ENCODE measurements around the gene RSPH1. TPM values are rescaled to one million over a fixed set of nuclear protein-coding genes. Genes with fewer than 3 reads are reported as not detected.

The RSPH1 gene
- polyA plus RNA-seq, 1 experiment: not detected

DNA sequence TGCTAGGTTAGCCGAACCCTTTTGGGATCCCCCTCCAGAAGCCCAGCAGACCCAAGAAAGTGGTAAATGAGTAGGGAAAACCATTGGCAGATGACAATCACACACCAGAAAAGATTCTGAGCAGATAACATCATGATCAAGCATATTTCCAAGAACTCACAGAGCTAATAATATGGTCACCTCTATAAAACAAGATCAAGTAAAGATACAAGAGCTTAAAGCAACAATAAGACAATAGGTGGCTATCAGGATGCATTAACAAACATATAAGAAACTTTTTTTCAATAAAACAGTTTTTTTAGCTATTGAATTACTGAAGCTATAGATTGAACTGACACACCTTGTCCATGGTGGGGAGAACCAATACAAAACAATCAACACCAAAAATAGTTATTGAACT is 63.3 kb downstream of the RSPH1 start:
- CTCF ChIA-PET: no interaction called here
- no peak for TF ChIP-seq CTCF (IDR thresholded peaks at IDR 0.05; ENCODE audit: low read depth, low read length)
- Histone ChIP-seq H3K4me3 (ENCODE audit: low read depth, low read length) (no peak overlapping the region), H3K27ac (ENCODE audit: low read depth, low read length) (no peak overlapping the region), H3K27me3 (ENCODE audit: control insufficient read depth, insufficient read depth, low read length) (no peaks in the 10 kb centered on the region), H3K9me3 (ENCODE audit: control insufficient read depth, insufficient read depth, low read length) (peaks cover 19% of the 10 kb centered on the region)
- POLR2A ChIA-PET: no interaction called here
- no peak for DNase-seq (ENCODE audit: low read depth, low spot score)

DNA sequence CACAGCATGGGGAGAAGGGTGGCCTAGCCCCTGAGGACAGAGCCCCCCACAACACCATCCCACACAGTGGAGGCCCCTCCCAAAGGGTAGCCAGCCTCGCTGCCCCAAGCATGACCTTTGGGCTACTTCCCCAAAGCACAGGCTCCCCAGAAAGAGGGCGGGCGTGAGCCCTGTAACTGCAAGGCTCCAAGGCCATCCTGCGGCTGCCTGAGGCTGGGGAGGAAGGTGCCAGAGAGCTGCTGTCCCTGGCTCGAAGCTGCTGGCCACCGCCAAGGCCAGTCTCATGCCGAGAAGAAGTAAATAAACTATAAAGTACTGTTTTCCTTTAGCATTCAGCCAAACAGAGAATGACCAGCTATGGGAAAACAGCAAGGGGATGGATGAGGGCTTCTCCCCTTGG is 64.8 kb downstream of the RSPH1 start:
- no peak for DNase-seq (ENCODE audit: low read depth, low spot score)
- Histone ChIP-seq H3K9me3 (ENCODE audit: control insufficient read depth, insufficient read depth, low read length) (peaks cover 11% of the 10 kb centered on the region), H3K27ac (ENCODE audit: low read depth, low read length) (no peak overlapping the region), H3K27me3 (ENCODE audit: control insufficient read depth, insufficient read depth, low read length) (no peaks in the 10 kb centered on the region), H3K4me3 (ENCODE audit: low read depth, low read length) (no peak overlapping the region)
- CTCF ChIA-PET: no interaction called here
- TF ChIP-seq CTCF (IDR thresholded peaks at IDR 0.05; ENCODE audit: low read depth, low read length): no peak
- POLR2A ChIA-PET: no interaction called here

DNA sequence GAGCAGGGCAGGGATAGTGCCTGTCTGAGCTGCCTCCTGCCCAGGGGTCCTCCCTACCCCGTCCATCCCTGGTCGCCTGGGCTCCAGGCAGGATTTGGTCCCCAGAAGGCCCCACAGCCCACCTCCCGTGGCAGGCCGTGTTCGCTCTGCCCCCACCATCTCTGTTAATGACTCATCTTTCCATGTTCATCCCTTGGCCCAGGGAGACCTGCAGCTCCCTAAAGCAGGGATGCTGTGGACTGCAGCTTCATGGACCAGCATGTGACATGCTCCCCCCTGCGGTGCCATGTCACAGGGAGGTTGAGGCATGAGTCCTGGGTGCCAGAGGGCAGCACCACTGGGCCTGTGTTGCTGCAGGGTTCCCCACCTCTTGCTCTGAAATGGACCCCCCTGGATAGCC is 65.5 kb downstream of the RSPH1 start:
- POLR2A ChIA-PET: no interaction called here
- H3K4me3 ChIP-seq (ENCODE audit: low read depth, low read length): no peak overlapping the region
- H3K27me3 ChIP-seq (ENCODE audit: control insufficient read depth, insufficient read depth, low read length): no peaks in the 10 kb centered on the region
- no peak overlapping the region for H3K27ac ChIP-seq (ENCODE audit: low read depth, low read length)
- CTCF ChIA-PET: no interaction called here
- peaks cover 11% of the 10 kb centered on the region for H3K9me3 ChIP-seq (ENCODE audit: control insufficient read depth, insufficient read depth, low read length)
- no peak for DNase-seq (ENCODE audit: low read depth, low spot score)
- no peak for TF ChIP-seq CTCF (IDR thresholded peaks at IDR 0.05; ENCODE audit: low read depth, low read length)

DNA sequence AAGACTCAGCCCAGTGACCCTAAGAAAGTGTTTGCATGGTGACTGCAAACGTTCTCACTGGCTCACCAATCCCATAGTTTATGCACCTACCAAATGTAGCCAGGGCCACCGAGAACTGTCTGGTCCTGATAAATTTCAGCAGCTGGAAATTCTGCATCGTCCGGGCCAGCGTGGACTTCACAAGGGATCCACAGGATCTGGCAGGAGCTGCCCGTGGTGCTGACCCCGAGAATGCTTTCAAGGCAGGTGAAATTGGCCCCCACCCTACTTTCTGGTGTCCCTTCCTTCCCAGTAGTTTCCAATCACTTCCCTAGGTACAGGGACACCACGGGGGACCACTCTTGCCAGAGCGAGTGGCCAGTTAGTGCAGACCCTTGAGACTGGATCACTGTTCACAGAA is 66.2 kb downstream of the RSPH1 start:
- POLR2A ChIA-PET: no interaction called here
- no peak overlapping the region for H3K4me3 ChIP-seq (ENCODE audit: low read depth, low read length)
- no peak overlapping the region for H3K27ac ChIP-seq (ENCODE audit: low read depth, low read length)
- H3K27me3 ChIP-seq (ENCODE audit: control insufficient read depth, insufficient read depth, low read length): peaks cover 1% of the 10 kb centered on the region
- CTCF ChIA-PET: no interaction called here
- DNase-seq (ENCODE audit: low read depth, low spot score): no peak
- H3K9me3 ChIP-seq (ENCODE audit: control insufficient read depth, insufficient read depth, low read length): peaks cover 11% of the 10 kb centered on the region
- no peak for TF ChIP-seq CTCF (IDR thresholded peaks at IDR 0.05; ENCODE audit: low read depth, low read length)

DNA sequence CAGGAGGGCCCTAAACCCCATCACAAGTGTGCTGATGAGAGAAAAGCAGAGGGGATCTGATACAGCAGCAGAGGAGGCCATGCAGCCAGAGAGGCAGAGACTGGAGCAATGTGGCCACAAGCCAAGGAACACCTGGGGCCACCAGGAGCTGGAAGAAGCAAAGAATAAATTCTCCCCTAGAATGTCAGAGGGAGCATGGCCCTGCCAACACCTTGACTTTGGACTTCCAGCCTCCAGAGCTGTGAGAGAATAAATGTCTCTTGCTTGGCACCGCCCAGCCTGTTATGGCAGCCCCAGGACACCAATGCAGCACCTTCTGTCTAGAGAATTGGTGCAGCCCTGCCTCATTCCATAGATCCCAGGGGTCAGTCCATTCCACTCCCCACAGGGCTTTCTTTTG is 67.0 kb downstream of the RSPH1 start:
- Histone ChIP-seq H3K27ac (ENCODE audit: low read depth, low read length) (no peak overlapping the region), H3K4me3 (ENCODE audit: low read depth, low read length) (no peak overlapping the region), H3K9me3 (ENCODE audit: control insufficient read depth, insufficient read depth, low read length) (peaks cover 11% of the 10 kb centered on the region), H3K27me3 (ENCODE audit: control insufficient read depth, insufficient read depth, low read length) (peaks cover 3% of the 10 kb centered on the region)
- DNase-seq (ENCODE audit: low read depth, low spot score): no peak
- ChIA-PET POLR2A (no interaction called here), CTCF (no interaction called here)
- no peak for TF ChIP-seq CTCF (IDR thresholded peaks at IDR 0.05; ENCODE audit: low read depth, low read length)
